Measurements from ENCODE around the gene SLC16A11.

DNA sequence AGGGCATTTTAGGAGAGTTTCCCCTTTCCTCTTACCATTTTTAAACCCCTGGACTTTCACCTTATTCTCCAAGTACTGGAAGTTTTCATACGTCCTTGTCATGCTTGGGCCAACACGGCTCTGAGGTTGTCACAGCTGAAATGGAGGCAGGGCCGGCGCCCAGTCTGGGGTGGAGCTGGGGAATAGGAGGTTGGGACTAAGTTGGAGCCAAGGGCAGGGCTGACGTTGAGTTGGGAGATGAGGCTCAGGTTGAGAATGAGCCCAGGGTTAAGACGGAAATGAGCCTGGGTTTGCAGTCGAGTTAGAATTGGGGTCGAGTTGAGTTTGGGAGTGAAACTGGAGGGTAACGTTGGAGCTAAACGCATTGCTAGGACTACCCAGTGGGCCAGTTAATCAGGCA lies 34.8 kb upstream of the SLC16A11 start:
- TF ChIP-seq, protein P1, sequence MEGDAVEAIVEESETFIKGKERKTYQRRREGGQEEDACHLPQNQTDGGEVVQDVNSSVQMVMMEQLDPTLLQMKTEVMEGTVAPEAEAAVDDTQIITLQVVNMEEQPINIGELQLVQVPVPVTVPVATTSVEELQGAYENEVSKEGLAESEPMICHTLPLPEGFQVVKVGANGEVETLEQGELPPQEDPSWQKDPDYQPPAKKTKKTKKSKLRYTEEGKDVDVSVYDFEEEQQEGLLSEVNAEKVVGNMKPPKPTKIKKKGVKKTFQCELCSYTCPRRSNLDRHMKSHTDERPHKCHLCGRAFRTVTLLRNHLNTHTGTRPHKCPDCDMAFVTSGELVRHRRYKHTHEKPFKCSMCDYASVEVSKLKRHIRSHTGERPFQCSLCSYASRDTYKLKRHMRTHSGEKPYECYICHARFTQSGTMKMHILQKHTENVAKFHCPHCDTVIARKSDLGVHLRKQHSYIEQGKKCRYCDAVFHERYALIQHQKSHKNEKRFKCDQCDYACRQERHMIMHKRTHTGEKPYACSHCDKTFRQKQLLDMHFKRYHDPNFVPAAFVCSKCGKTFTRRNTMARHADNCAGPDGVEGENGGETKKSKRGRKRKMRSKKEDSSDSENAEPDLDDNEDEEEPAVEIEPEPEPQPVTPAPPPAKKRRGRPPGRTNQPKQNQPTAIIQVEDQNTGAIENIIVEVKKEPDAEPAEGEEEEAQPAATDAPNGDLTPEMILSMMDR (IDR thresholded peaks at IDR 0.05; ENCODE audit: poor library complexity): no peak
- TF ChIP-seq EZH2 (IDR thresholded peaks at IDR 0.05; ENCODE audit: borderline replicate concordance) (no peak), EZH2phosphoT487 (IDR thresholded peaks at IDR 0.05; ENCODE audit: low read depth, severe bottlenecking, unreplicated experiment) (no peak)

Measured in hepatocyte (in vitro differentiated cells).